Lower leg skin (tissue), 4 donors: Measurements from ENCODE around the gene ESAM. TPM values are rescaled to one million over a fixed set of nuclear protein-coding genes. Genes with fewer than 3 reads are reported as not detected.
A peak's percentile ranks its signal among the peaks of the same experiment; 100 is the strongest.

Experiments used
- DNase-seq, 2 donors: peaks; one replicate each; pipeline ENCODE4 v3.0.0-alpha.2; 2019; ENCODE audit warnings: low spot score in 2 of 2
- H3K4me3 ChIP-seq: fragments of 200-600 bp; sonication (generic); 2 replicates; pipeline ENCODE4 v1.5.1; 2017; ENCODE audit warnings: mild to moderate bottlenecking, low read depth; ENCODE audit not compliant: poor library complexity, severe bottlenecking
- POLR2A ChIP-seq, 2 donors: fragments of 450-650 bp; IDR thresholded peaks; one replicate each; pipeline ENCODE4 v1.6.1; 2016 to 2017; ENCODE audit warnings: antibody characterized with exemption in 2 of 2, mild to moderate bottlenecking in 1 of 2, moderate library complexity in 1 of 2
- WGBS, 2 donors: methylation state at CpG; one replicate each; pipeline ENCODE4 v1.1.5; 2018; 5-methylcytosine and 5-hydroxymethylcytosine counted together
- intact Hi-C: fragments of 100-400 bp; cut with DNase I; formaldehyde crosslinking; loops from one replicate; pipeline ENCODE4 v1.15.0; 2023; ENCODE audit warnings: low total_unique reads
- total RNA-seq, 4 donors: library from RNA; depleted of rRNA; stranded (reverse); fragments of >200 nt; gene quantifications; one replicate each; pipeline ENCODE4 v1.1.0, GENCODE V29; 2016
- TF ChIP-seq, protein P1 (sequence below), 3 donors: fragments of 450-650 bp; IDR thresholded peaks; one replicate each; pipeline ENCODE4 v1.5.1; 2016; ENCODE audit warnings: antibody characterized with exemption in 3 of 3, mild to moderate bottlenecking in 3 of 3, moderate library complexity in 2 of 3

The ESAM gene
- total RNA-seq, 4 donors from 2014 or later: 6.1 to 24.1 (median 11.4) TPM

DNA sequence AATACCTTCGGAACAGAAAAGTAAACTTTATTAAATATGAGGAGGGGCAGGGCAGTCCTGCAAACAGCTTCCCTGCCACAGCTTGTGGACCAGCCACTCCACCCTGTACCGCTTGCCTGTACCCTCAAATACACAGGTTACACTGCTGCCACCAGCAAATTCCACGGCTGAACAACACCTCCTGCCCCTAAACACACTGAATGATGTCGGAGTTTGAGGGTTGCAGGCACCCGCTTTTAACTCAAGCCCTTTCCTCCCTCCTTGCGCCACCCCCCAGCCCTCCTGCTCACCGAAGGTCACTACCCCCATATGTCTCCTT, 14.0 kb downstream of the ESAM start:
- TF ChIP-seq, protein P1, sequence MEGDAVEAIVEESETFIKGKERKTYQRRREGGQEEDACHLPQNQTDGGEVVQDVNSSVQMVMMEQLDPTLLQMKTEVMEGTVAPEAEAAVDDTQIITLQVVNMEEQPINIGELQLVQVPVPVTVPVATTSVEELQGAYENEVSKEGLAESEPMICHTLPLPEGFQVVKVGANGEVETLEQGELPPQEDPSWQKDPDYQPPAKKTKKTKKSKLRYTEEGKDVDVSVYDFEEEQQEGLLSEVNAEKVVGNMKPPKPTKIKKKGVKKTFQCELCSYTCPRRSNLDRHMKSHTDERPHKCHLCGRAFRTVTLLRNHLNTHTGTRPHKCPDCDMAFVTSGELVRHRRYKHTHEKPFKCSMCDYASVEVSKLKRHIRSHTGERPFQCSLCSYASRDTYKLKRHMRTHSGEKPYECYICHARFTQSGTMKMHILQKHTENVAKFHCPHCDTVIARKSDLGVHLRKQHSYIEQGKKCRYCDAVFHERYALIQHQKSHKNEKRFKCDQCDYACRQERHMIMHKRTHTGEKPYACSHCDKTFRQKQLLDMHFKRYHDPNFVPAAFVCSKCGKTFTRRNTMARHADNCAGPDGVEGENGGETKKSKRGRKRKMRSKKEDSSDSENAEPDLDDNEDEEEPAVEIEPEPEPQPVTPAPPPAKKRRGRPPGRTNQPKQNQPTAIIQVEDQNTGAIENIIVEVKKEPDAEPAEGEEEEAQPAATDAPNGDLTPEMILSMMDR (IDR thresholded peaks at IDR 0.05): no peak
- no peak for TF ChIP-seq POLR2A (IDR thresholded peaks at IDR 0.05)
- DNase-seq: no peak
- no peak overlapping the region for H3K4me3 ChIP-seq
- 59 to 75% methylated on average over 7 of the region's 7 CpGs for WGBS, 2 donors
- intact Hi-C loops: no loop called here

DNA sequence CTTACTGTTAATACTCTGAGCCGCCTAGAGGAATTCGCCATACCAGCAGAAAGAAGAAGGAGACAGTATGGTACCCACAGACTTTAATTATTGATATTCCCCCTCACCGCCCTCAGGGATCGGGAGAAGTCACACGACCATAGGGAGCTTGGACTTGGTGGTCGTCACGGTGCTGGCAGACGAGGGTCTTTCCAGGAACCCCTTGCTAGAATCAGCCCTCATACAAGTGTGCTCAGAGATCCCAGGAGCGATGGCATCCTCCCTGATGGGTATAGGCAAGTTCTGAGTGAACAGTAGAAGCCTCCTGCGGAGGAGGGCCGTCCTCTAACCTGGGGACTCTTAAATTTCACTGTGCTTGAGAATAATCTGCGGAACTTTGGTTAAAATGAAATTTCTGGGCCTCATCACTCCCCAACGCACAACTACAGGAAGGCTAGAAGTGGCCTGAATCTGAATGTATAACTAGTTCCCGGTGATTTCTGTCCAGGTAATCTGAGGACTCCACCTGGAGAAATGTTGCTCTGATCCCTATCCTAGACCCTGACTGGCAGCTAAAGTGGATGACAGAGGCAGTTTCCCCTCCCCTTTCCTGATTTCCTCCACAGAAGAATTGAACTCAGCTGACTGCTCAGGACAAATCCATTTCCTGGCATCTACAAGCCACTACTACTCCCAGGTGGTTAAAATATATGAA, 14.5 kb downstream of the ESAM start:
- intact Hi-C loops: no loop called here
- H3K4me3 ChIP-seq: no peak overlapping the region

DNA sequence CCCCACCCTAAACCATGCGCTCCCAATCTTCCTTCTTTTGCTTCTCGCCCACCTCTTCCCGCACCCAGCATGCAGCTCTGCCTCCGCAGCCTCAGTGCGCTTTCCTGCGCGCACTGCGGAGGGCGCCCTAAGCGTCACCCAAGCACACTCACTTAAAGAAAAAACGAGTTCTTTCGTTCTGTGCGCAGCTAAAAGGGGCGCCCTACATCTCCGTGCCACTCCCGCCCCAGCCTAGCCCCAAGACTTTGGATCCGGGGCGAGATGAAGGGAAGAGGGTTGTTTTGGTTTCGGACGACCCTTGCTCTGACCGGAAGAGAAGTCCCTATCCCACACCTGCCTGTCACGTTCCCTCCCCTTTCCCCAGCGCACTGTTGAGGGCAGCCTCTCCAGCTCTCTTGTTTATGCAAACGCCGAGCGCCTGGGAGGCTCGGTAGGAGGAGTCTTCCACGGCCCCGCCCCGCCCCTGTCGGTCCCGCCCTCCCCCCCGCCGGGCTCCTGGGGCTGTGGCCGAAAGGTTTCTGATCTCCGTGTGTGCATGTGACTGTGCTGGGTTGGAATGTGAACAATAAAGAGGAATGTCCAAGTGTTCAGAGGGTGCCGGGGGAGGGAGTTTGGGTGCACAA, 15.4 kb downstream of the ESAM start:
- H3K4me3 ChIP-seq: peak overlapping the region; percentile 30
- 2 to 4% methylated on average over 37 of the region's 37 CpGs for WGBS, 2 donors
- TF ChIP-seq, protein P1 (IDR thresholded peaks at IDR 0.05): no peak
- TF ChIP-seq POLR2A (IDR thresholded peaks at IDR 0.05): no peak
- peak in 1 of 2 donors; percentile 95 for DNase-seq
- intact Hi-C loops: no loop called here

More for the DNA sequence above, 14.5 kb downstream of the ESAM start:
- no peak for TF ChIP-seq POLR2A (IDR thresholded peaks at IDR 0.05)
- 61% methylated on average over 14 of the region's 14 CpGs for WGBS, 2 donors
- no peak for DNase-seq

DNA sequence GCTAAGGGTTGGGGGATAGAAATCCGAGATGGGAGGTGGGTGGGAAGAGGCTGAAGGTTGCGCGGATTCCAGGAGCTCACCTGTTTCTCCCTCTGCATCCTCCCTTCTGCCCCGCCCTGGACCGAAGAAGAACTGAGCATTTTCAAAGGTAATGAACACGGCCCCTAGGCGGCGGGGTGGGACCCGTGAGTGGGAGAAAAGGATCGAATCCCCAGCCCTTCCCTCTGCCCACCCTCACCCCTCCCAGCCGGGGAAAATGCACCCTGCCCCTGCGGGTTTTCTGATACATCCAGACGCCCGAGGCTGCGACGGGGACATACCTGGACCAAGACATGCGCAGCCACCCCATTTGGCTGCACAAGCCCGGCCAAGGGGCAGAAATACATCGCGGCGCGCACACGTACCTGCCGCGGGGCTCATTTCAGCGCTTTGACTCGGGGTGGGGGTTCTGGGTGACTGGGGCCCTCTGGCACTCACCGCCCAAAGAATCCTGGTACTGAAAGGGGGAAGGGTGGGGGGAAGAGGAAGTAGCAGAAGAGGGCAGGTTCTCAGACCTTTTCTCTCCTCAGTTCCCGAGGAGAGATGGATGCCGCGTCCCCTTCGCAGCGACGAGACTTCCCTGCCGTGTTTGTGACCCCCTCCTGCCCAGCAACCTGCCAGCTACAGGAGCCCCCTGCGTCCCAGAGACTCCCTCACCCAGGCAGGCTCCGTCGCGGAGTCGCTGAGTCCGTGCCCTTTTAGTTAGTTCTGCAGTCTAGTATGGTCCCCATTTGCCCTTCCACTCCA, 16.1 kb downstream of the ESAM start:
- 8 to 11% methylated on average over 39 to 40 of the region's 41 CpGs for WGBS, 2 donors
- intact Hi-C loops: no loop called here
- no peak for DNase-seq
- TF ChIP-seq POLR2A (IDR thresholded peaks at IDR 0.05): no peak
- TF ChIP-seq, protein P1 (IDR thresholded peaks at IDR 0.05): no peak
- H3K4me3 ChIP-seq: peak overlapping the region; percentile 30

GRCh38 chr11:124745270-124745834, 16.7 kb downstream of the ESAM start:
- intact Hi-C loops: no loop called here
- no peak for DNase-seq
- H3K4me3 ChIP-seq: no peak overlapping the region
- WGBS, 2 donors: 18 to 46% methylated on average over 40 to 44 of the region's 44 CpGs
- no peak for TF ChIP-seq POLR2A (IDR thresholded peaks at IDR 0.05)
- TF ChIP-seq, protein P1 (IDR thresholded peaks at IDR 0.05): no peak

- intact Hi-C loops: no loop called here
- no peak for DNase-seq
- WGBS, 2 donors: 75 to 78% methylated on average over 6 of the region's 6 CpGs
- TF ChIP-seq POLR2A (IDR thresholded peaks at IDR 0.05): no peak
- TF ChIP-seq, protein P1 (IDR thresholded peaks at IDR 0.05): no peak
- no peak overlapping the region for H3K4me3 ChIP-seq
Measured at GRCh38 chr11:124743050-124743449, 19.0 kb downstream of the ESAM start.
